MM.1S (cell line): ENCODE data around the gene ASTN1.

ENCODE experiments used
- EZH2 ChIP-seq: fragments of 300-600 bp; sonication (generic); optimal IDR thresholded peaks from 2 replicates; pipeline ENCODE3; 2017; ENCODE audit warnings: low read depth, mild to moderate bottlenecking, antibody characterized with exemption, low read length, mixed read lengths
- TF ChIP-seq, protein P1 (sequence below): fragments of 300-600 bp; sonication (generic); IDR thresholded peaks from 2 replicates; pipeline ENCODE4 v1.5.1; 2016; ENCODE audit warnings: antibody characterized with exemption, low read length, mixed read lengths

DNA sequence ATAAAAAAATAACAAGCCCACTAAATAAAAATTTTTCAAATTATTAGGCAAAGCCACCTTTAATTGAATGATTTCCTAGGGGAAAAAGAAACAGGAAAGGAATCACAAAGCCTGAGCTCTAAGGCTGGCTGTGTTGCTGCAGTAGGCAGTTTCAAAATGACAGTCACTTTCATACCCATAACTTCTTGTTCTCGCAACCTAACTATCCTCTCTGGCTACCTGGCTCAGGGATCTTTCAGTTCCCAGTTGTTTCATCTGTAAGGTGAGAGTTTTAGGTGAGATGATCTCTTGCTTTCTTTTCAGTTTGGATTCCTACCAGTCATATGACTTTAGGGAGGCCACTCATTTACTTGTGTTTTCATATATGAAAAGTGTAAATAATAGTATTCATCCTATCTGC lies 226.1 kb downstream of the ASTN1 start:
- TF ChIP-seq, protein P1, sequence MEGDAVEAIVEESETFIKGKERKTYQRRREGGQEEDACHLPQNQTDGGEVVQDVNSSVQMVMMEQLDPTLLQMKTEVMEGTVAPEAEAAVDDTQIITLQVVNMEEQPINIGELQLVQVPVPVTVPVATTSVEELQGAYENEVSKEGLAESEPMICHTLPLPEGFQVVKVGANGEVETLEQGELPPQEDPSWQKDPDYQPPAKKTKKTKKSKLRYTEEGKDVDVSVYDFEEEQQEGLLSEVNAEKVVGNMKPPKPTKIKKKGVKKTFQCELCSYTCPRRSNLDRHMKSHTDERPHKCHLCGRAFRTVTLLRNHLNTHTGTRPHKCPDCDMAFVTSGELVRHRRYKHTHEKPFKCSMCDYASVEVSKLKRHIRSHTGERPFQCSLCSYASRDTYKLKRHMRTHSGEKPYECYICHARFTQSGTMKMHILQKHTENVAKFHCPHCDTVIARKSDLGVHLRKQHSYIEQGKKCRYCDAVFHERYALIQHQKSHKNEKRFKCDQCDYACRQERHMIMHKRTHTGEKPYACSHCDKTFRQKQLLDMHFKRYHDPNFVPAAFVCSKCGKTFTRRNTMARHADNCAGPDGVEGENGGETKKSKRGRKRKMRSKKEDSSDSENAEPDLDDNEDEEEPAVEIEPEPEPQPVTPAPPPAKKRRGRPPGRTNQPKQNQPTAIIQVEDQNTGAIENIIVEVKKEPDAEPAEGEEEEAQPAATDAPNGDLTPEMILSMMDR, result no peak
- TF ChIP-seq EZH2, result no peak
